Measurements from ENCODE around the gene PLA2R1. TPM values are rescaled to one million over a fixed set of nuclear protein-coding genes. Genes with fewer than 3 reads are reported as not detected.

PLA2R1 gene
- total RNA-seq, 4 donors from 2014 or later: 24.1 to 36.2 (median 24.9) TPM

DNA sequence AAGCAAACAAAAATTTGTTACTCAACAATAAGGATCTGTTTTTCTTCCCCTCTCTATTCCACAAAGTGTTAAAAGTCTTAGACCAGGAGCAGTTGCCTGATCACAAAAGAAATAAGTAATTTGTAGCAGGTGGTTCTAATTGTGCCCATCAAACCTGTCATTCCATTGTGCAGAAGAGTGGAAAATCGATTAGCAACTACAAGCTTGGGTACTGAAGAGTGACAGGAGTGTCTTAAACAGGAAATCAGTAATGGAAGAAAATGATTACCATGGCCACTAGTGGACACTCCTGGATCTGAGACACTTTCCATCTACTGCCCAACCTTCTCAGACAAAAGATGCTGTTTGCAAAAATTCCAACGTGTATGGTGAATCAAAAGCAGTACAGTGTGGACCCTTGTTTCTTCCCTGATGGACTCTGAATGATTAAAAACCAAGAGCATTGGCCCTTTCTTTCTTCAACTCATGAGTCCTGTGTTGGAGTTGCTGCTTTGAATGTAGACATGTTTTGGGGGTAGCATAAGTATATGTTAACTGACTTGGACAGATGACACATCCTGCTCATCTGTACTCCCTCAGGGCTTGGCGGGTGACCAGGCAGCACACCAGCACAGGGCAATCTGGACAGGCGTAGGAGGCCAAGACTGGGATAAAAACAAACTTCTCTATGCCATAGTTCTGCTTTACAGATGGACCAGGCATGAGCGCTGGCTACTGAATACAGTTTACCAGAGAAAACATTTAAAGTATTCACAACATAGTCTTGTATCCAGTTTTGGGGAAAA lies 51.9 kb downstream of the PLA2R1 start:
- DNase-seq: no peak
- intact Hi-C loops (cut with DNase I; ENCODE audit: low total_unique reads): no loop called here
- Histone ChIP-seq H3K9me3 (no peaks in the 10 kb centered on the region), H3K4me1 (no peaks in the 10 kb centered on the region), H3K27ac (no peak overlapping the region), H3K4me3 (no peak overlapping the region), H3K27me3 (no peaks in the 10 kb centered on the region), H3K36me3 (no peaks in the 10 kb centered on the region)
- TF ChIP-seq, protein P1, sequence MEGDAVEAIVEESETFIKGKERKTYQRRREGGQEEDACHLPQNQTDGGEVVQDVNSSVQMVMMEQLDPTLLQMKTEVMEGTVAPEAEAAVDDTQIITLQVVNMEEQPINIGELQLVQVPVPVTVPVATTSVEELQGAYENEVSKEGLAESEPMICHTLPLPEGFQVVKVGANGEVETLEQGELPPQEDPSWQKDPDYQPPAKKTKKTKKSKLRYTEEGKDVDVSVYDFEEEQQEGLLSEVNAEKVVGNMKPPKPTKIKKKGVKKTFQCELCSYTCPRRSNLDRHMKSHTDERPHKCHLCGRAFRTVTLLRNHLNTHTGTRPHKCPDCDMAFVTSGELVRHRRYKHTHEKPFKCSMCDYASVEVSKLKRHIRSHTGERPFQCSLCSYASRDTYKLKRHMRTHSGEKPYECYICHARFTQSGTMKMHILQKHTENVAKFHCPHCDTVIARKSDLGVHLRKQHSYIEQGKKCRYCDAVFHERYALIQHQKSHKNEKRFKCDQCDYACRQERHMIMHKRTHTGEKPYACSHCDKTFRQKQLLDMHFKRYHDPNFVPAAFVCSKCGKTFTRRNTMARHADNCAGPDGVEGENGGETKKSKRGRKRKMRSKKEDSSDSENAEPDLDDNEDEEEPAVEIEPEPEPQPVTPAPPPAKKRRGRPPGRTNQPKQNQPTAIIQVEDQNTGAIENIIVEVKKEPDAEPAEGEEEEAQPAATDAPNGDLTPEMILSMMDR (IDR thresholded peaks at IDR 0.05): no peak
- no peak for TF ChIP-seq POLR2A (IDR thresholded peaks at IDR 0.05)

DNA sequence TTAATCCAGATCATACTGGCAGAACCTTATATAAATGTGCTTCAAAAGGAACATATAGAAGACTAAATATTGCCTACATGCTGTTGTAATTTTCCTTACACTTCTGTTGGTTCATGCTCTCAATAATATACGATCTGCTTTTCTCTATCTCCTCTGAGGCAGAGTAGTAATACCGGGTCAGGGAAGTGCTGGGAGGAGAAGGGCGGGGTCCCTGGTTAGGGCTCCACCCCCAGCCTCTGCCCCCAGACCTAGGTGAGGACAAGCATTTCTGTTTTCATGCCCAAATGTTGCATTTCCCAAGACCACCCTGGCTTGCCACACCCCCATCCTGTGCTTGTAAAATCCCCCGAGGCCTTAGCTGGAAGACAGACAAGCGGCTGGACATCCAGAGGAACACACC lies 55.3 kb downstream of the PLA2R1 start:
- Histone ChIP-seq H3K27me3 (no peaks in the 10 kb centered on the region), H3K36me3 (no peaks in the 10 kb centered on the region), H3K9me3 (no peaks in the 10 kb centered on the region), H3K4me3 (no peak overlapping the region), H3K4me1 (no peaks in the 10 kb centered on the region), H3K27ac (no peak overlapping the region)
- intact Hi-C loops (cut with DNase I; ENCODE audit: low total_unique reads): no loop called here
- TF ChIP-seq, protein P1 (IDR thresholded peaks at IDR 0.05): no peak
- TF ChIP-seq POLR2A (IDR thresholded peaks at IDR 0.05): no peak
- DNase-seq: no peak

DNA sequence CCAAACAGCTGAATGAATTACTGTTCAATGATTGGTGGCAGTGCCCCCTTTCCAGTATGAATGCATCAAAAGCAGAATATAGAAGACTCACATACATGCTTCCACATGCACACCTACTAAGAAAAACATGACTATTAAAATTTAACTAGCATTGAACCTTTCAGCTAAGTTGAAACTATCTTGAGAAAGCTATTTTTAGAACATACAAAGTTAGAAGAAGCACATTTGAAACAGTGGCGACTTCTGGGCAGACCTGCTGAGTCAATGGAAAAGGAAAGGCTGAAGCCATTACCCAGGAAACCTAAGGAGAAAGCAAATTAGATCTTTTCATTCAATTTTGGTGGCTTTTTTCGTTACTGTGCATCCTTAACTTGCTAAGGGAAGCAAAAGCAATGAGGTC lies 55.9 kb downstream of the PLA2R1 start:
- Histone ChIP-seq H3K36me3 (no peaks in the 10 kb centered on the region), H3K27ac (no peak overlapping the region), H3K27me3 (no peaks in the 10 kb centered on the region), H3K4me1 (no peaks in the 10 kb centered on the region), H3K9me3 (no peaks in the 10 kb centered on the region), H3K4me3 (no peak overlapping the region)
- intact Hi-C loops (cut with DNase I; ENCODE audit: low total_unique reads): no loop called here
- DNase-seq: no peak
- TF ChIP-seq, protein P1 (IDR thresholded peaks at IDR 0.05): no peak
- TF ChIP-seq POLR2A (IDR thresholded peaks at IDR 0.05): no peak

DNA sequence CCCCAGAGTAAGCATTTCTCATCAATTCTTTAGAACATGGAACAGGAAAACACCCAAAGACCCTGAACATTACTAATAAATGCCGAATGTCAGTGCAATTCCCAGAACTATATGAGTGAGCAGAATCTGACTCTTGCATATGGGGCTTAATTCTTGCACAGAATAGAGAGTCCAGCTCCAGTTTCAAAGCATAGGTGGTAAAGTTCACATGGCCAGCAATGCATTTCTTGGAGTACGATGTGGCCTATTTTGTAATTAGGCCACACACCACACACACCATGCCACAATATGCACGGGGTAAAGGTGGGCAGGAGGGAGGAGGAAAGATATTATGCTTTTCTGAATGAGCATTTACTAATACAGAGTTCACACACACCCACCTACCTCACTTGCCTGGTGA lies 56.5 kb downstream of the PLA2R1 start:
- no peak for TF ChIP-seq POLR2A (IDR thresholded peaks at IDR 0.05)
- TF ChIP-seq, protein P1 (IDR thresholded peaks at IDR 0.05): no peak
- DNase-seq: no peak

DNA sequence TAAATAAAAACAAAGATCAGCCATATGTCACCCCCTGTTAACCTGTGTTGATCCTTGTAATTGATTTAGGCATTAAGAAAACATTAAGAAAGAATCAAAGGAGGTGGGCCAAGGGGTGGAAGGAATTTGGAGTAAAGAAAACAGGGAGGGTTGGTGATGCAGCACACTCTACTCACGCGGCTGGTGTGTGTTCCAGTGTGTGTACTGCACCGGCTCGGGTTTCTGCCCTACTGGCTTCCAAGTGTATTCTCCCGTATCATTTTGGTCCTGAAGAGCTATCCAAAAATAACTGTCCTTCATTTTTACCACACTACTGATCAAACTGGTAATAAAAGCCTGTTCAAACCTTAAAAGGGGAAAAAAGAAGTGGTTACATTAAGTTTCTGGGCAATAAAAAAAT lies 56.9 kb downstream of the PLA2R1 start:
- H3K36me3 ChIP-seq: no peaks in the 10 kb centered on the region
- H3K4me1 ChIP-seq: no peaks in the 10 kb centered on the region
- H3K4me3 ChIP-seq: no peak overlapping the region
- no peaks in the 10 kb centered on the region for H3K27me3 ChIP-seq
- no peak overlapping the region for H3K27ac ChIP-seq
- intact Hi-C loops (cut with DNase I; ENCODE audit: low total_unique reads): no loop called here
- TF ChIP-seq POLR2A (IDR thresholded peaks at IDR 0.05): no peak
- TF ChIP-seq, protein P1 (IDR thresholded peaks at IDR 0.05): no peak
- DNase-seq: no peak
- H3K9me3 ChIP-seq: no peaks in the 10 kb centered on the region

More for the DNA sequence above, 56.5 kb downstream of the PLA2R1 start:
- Histone ChIP-seq H3K27ac (no peak overlapping the region), H3K27me3 (no peaks in the 10 kb centered on the region), H3K4me1 (no peaks in the 10 kb centered on the region), H3K9me3 (no peaks in the 10 kb centered on the region), H3K36me3 (no peaks in the 10 kb centered on the region), H3K4me3 (no peak overlapping the region)
- intact Hi-C loops (cut with DNase I; ENCODE audit: low total_unique reads): no loop called here
